ENCODE data around the gene LPIN2. TPM values are rescaled to one million over a fixed set of nuclear protein-coding genes. Genes with fewer than 3 reads are reported as not detected.
"Not testable (repeated sequence)": the region's sequence is repeated elsewhere in the genome, so short reads cannot be mapped to it uniquely, and the experiment has no call there.

LPIN2 gene
- total RNA-seq, 1 experiment from 2014 or later = 33.5 TPM

DNA sequence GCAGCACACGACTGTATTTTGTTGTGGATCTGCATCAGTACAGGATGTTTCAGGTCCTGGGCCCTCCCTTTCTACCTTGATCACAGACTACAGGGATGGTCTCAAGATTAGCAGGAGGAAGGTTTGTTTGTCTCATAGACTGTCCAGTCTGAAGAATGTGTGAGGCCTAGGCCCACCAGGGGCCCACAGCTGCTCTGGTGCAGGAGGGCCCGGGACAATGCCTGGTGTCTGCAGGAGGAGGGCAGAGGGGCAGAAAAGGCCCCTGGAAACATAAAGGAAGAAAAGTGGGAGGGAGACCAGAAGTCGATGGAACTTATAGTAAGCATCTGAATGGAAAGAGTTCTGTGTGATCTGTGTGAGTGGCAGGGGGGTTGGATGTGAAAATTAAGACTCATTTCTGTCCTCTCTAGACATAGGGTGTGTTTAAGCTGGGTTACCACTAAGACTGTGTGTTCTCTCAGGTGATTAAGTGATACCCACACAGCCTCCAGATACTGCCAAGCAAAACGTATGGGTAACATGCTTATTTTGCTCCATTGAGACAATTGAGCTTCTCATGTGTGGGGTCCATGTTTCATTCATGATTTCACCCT, 33.4 kb upstream of the LPIN2 start:
- in situ Hi-C loops (cut with HindIII; ENCODE audit: low sequenced_read_pairs) = no loop called here
- no peak for DNase-seq (ENCODE audit: low spot score)

- in situ Hi-C loops (cut with HindIII; ENCODE audit: low sequenced_read_pairs) = no loop called here
- peak; percentile 74 for DNase-seq (ENCODE audit: low spot score)
Measured at GRCh38 chr18:3044931-3045698, 32.2 kb upstream of the LPIN2 start.

DNA sequence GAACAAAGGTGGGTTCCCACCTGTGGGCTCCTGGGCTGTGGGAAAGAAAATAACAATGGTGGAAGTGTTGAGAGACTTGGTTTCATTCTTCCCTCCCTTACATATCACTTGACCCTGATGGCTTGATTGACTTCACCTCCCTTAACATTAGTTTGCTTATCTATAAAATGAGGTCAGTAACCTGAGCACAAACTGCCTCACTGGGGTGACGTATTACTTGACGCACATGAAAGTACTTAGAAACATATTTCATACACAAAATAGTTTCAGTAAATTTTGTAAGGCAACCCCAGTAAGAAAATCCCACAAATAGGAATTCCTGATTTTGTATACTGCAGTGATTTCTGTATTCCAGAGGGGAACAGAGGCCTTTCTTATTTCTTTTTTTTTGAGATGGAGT, 29.4 kb upstream of the LPIN2 start:
- in situ Hi-C loops (cut with HindIII; ENCODE audit: low sequenced_read_pairs) = no loop called here
- DNase-seq (ENCODE audit: low spot score) = no peak

GRCh38 chr18:3041843-3042242, 28.9 kb upstream of the LPIN2 start:
- in situ Hi-C loops (cut with HindIII; ENCODE audit: low sequenced_read_pairs) = no loop called here
- no peak for DNase-seq (ENCODE audit: low spot score)

- in situ Hi-C loops (cut with HindIII; ENCODE audit: low sequenced_read_pairs) = no loop called here
- DNase-seq (ENCODE audit: low spot score) = no peak
Measured at GRCh38 chr18:3040881-3041280, 27.9 kb upstream of the LPIN2 start.

DNA sequence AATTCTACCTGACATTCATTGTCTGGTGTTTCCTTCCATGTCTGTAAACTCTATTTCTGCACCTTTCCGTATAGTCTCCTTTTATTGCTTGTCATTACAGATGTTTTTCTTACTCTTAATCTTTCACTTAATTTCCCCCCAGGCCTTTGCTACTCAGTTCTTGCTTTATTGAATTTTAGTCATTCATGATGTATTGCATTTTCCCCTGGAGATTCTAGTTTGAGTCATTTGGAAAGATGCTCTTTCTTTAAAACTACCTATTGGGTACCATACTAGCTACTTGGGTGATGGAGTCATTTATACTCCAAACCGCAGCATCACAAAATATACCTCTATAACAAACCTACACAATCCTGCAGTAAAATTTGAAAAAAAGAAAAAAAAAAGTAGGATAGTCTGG, 27.2 kb upstream of the LPIN2 start:
- in situ Hi-C loops (cut with HindIII; ENCODE audit: low sequenced_read_pairs) = no loop called here

DNA sequence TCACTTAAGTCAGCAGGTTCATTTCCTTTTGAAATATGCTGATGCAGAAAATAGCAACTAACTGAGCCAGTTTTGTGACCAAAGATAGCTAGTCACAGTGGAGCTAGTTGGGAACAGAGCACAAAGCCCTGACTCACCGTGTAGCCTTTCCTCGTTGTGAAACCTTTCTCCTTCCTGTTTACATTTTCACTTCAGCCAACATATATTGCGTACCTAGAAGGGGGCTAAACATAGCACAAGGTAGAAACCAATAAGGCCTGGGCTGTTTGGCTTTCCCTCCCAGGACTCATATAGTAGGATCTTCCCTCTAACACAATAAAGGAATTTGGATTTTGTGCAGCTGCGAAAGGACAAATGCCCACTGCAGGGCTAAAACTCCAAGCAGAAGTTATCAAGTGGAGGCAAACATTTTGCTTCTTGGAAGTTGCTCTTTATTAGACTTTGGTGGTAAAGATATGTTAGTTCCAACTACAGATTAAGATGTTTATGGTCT, 24.5 kb upstream of the LPIN2 start:
- in situ Hi-C loops (cut with HindIII; ENCODE audit: low sequenced_read_pairs) = no loop called here

More for the DNA sequence above, 27.2 kb upstream of the LPIN2 start:
- DNase-seq (ENCODE audit: low spot score) = no peak

GRCh38 chr18:3036108-3036507, 23.2 kb upstream of the LPIN2 start:
- in situ Hi-C loops (cut with HindIII; ENCODE audit: low sequenced_read_pairs) = no loop called here
- DNase-seq (ENCODE audit: low spot score) = no peak

More for the DNA sequence above, 24.5 kb upstream of the LPIN2 start:
- DNase-seq (ENCODE audit: low spot score) = no peak

GRCh38 chr18:3035635-3036034, 22.7 kb upstream of the LPIN2 start:
- in situ Hi-C loops (cut with HindIII; ENCODE audit: low sequenced_read_pairs) = no loop called here
- DNase-seq (ENCODE audit: low spot score) = no peak

DNA sequence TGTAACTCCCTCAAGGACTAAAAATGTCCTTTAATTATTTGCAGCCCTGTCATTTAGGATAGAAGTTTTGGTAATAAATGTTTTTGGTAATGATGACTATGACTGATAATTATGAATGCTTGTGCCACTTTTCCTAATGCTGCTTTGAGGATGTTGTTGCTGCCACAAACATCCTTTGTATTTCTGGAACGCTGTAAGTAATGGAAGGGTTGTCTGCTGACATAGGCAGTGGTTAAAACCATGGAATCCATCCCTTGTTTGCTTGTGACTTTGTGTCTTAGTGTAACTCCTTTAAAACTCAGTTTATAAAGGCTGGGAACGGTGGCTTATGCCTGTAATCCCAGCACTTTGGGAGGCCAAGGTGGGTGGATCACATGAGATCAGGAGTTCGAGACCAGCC, 19.8 kb upstream of the LPIN2 start:
- in situ Hi-C loops (cut with HindIII; ENCODE audit: low sequenced_read_pairs) = no loop called here
- DNase-seq (ENCODE audit: low spot score) = no peak

- no peak for DNase-seq (ENCODE audit: low spot score)
- in situ Hi-C loops (cut with HindIII; ENCODE audit: low sequenced_read_pairs) = no loop called here
Measured at GRCh38 chr18:3029215-3029952, 16.4 kb upstream of the LPIN2 start.

DNA sequence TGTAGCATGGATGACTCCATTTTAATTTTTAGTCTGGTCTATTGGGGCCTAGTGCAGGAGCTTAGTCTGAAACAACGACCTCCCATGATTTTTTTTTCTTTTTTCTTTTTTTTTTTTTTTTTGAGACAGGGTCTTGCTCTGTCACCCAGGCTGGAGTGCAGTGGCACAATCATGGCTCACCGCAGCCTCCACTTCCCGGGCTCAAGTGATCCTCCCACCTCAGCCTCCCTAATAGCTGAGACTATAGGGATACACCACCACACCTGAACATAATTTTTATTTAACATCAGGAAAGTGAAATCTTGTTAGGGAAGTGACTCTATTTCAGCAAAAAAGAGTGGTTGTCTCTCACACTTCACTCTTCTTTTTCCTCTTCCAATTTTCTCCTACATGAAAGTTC, 15.2 kb upstream of the LPIN2 start:
- DNase-seq (ENCODE audit: low spot score); in situ Hi-C loops (cut with HindIII; ENCODE audit: low sequenced_read_pairs): not testable (repeated sequence)

DNA sequence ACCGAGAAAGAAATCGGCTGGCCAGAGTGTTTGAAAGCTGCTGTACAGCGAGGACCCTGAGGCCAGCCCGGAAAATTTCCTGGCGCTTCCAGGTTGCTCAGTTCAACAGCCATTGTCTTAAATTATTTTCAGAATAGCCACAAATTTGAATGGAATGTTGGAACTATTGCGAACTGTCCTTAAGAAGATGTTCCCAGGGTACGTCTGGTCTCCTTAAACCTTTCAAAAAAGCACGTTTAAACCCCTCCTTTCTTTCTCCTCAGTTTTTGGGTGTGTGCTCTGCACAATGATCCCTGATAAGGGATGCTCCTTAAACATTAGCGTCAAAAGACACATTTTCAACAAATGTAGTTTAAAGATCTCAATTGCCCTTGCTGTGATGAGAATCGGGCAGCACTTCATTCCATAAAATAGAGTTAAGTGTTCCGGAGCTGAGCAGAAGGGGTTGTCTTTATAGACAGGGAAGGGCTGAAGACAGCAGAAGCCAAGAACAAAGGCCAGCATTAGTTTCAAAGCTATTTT, 14.5 kb upstream of the LPIN2 start:
- in situ Hi-C loops (cut with HindIII; ENCODE audit: low sequenced_read_pairs) = no loop called here
- no peak for DNase-seq (ENCODE audit: low spot score)

GRCh38 chr18:3025544-3025943, 12.6 kb upstream of the LPIN2 start:
- in situ Hi-C loops (cut with HindIII; ENCODE audit: low sequenced_read_pairs) = no loop called here
- no peak for DNase-seq (ENCODE audit: low spot score)

DNA sequence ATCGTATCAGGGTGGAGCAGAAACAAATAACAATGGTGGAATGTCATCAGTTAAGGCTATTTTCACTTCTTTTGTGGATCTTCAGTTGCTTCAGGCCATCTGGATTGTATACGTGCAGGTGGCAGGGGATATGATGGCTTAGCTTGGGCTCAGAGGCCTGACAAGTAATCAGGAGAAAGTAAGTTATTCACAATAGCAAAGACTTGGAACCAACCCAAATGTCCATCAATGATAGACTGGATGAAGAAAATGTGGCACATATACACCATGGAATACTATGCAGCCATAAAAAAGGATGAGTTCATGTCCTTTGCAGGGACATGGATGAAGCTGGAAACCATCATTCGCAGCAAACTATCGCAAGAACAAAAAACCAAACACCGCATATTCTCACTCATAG, 10.7 kb upstream of the LPIN2 start:
- DNase-seq (ENCODE audit: low spot score); in situ Hi-C loops (cut with HindIII; ENCODE audit: low sequenced_read_pairs): not testable (repeated sequence)

- in situ Hi-C loops (cut with HindIII; ENCODE audit: low sequenced_read_pairs) = no loop called here
- no peak for DNase-seq (ENCODE audit: low spot score)
Measured at GRCh38 chr18:3016585-3017297, 3.8 kb upstream of the LPIN2 start.

DNA sequence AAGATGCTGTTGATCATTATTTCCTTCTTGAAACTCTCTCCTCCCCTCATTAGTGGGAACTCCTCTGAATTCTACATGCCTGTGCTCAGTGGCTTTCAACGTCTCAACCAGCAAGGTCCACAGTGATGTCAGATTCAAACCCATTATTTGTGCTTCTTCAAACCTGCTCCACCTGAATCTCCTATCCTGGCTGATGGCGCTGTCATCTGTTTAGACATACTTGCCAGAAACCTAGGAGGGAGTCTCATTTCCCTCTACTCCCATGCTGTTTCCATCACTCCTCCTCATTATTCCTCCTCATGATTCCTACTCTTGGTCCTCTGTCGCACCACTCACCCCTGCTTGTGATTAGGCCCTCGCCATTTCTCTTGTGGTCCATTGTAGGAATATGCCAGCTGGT, 2.9 kb upstream of the LPIN2 start:
- in situ Hi-C loops (cut with HindIII; ENCODE audit: low sequenced_read_pairs) = no loop called here
- DNase-seq (ENCODE audit: low spot score) = peak; percentile 68

DNA sequence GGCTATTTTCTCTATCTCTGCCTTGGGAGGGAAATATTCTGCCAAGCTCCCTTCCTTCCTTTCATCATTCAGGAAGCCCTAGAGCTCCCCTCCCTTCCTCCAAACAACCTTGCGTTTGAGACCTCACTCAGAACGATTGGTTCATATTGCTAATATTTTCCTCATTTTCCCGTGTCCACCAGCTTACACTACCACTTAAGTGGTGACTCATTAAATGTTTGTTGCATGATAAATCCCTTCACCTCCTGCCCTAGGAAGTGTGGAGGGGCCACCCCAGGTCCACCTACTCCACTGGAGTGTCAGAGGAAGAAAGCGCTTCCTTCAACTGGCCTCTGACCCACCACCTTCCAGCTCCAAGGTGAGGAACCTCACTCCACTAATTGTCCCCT, 2.3 kb upstream of the LPIN2 start:
- in situ Hi-C loops (cut with HindIII; ENCODE audit: low sequenced_read_pairs) = no loop called here
- DNase-seq (ENCODE audit: low spot score) = peak; percentile 17

GRCh38 chr18:3014503-3015203, 1.7 kb upstream of the LPIN2 start:
- in situ Hi-C loops (cut with HindIII; ENCODE audit: low sequenced_read_pairs) = no loop called here
- DNase-seq (ENCODE audit: low spot score) = peak; percentile 20
